Adrenal gland (tissue), 5 donors: ENCODE results near the gene GMDS.

Source experiments
- CTCF ChIP-seq, 6 experiments: fragments of 450-650 bp in 4 of 6; fragments of 200-600 bp in 2 of 6; sonication (generic) in 1 of 6; IDR thresholded peaks; 1 replicate in 5 of 6; 2 replicates in 1 of 6; pipeline versions ENCODE4 v1.5.1 to v1.8.0; 2016 to 2021; ENCODE audit warnings: antibody characterized with exemption in 6 of 6, mild to moderate bottlenecking in 2 of 6, moderate library complexity in 1 of 6
- POLR2A ChIP-seq, 2 donors: fragments of 450-650 bp; IDR thresholded peaks; one replicate each; pipeline ENCODE4 v1.6.1; 2017; ENCODE audit warnings: antibody characterized with exemption in 2 of 2, mild to moderate bottlenecking in 2 of 2, moderate library complexity in 1 of 2
- donor health status: DM: no; HTN: no; CAD: no.

DNA sequence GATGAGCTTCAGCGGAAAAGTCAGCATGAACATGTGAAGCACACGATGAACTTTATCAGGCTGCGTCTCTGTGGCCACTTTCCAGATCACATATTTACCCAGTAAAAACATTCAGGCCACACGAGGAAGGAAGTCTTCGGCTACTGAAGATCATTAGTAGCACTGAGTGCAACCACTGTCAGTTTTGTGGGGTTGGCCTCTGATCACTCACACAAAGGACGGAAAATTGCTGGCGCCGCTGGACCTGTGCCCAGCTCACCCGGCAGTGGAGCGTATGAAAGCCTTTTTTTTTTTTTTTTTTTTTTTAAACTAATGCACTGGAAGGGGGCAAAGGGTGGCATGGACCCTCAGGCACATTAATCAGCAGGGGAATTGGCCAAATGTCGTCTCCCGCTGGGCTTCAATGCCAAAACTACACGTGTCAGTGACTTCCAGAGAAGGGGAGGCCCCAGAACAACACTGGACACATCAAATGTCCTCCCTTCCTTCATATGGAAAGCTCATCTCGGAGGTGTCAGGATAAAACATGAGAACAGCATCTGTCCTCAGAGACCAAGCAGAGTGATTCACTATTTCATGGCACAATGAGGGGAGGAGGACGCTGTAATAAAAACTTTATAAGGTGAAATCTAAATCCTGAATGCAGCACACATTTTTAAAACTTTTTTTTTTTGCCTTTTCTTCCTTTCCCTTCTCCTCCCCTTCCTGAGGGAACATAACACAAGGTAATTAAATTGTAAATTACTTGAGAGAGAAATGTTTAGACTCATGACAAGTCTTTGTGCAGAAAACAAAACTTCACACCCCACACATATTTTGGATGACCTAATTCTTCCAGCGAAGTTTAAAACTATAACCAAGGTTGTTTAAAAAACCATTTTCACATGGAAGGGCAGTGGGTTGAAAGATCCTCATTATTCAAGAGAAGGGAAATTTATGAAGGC is 412.3 kb downstream of the GMDS start:
- TF ChIP-seq POLR2A (IDR thresholded peaks at IDR 0.05) (no peak), CTCF (IDR thresholded peaks at IDR 0.05) (no peak)
